GM18511 (cell line): ENCODE results near the gene TTC27.
"Not testable (repeated sequence)": the region's sequence is repeated elsewhere in the genome, so short reads cannot be mapped to it uniquely, and the experiment has no call there.

Source experiments
- ATAC-seq: cut with Tn5 transposase; IDR thresholded peaks from one replicate; pipeline ENCODE4 v1.9.1; 2021; ENCODE audit warnings: mild to moderate bottlenecking, moderate library complexity; ENCODE audit not compliant: unreplicated experiment

Gene TTC27

GRCh38 chr2:32844253-32844652, 216.4 kb downstream of the TTC27 start:
- ATAC-seq = no peak

- ATAC-seq = not testable (repeated sequence)
These were observed 218.4 kb downstream of the TTC27 start for GRCh38 chr2:32846274-32846673.

- ATAC-seq = no peak
These were observed 219.9 kb downstream of the TTC27 start for GRCh38 chr2:32847734-32848133.

GRCh38 chr2:32849456-32850194, 221.8 kb downstream of the TTC27 start:
- no peak for ATAC-seq

- ATAC-seq = no peak
These were observed 224.1 kb downstream of the TTC27 start for GRCh38 chr2:32851777-32852439.

GRCh38 chr2:32852856-32853255, 225.0 kb downstream of the TTC27 start:
- no peak for ATAC-seq

- ATAC-seq = no peak
These were observed 229.0 kb downstream of the TTC27 start for GRCh38 chr2:32856891-32857290.

GRCh38 chr2:32858713-32859112, 230.9 kb downstream of the TTC27 start:
- ATAC-seq = no peak

- ATAC-seq = no peak
These were observed 232.5 kb downstream of the TTC27 start for GRCh38 chr2:32860385-32860784.

- ATAC-seq = no peak
These were observed 234.6 kb downstream of the TTC27 start for GRCh38 chr2:32862269-32863055.

GRCh38 chr2:32863326-32863725, 235.5 kb downstream of the TTC27 start:
- no peak for ATAC-seq

GRCh38 chr2:32863803-32864202, 236.0 kb downstream of the TTC27 start:
- ATAC-seq = no peak

- no peak for ATAC-seq
These were observed 236.7 kb downstream of the TTC27 start for GRCh38 chr2:32864334-32865111.

GRCh38 chr2:32865399-32866068, 237.7 kb downstream of the TTC27 start:
- no peak for ATAC-seq

GRCh38 chr2:32866462-32866861, 238.6 kb downstream of the TTC27 start:
- not testable (repeated sequence) for ATAC-seq
